Stomach (tissue), 9 donors: Measurements from ENCODE around the gene NFATC4. TPM values are rescaled to one million over a fixed set of nuclear protein-coding genes. Genes with fewer than 3 reads are reported as not detected.

Experiments
- DNase-seq, 2 donors: peaks; one replicate each; pipeline versions ENCODE4 v3.0.0 to v3.0.0-alpha.2; 2013 to 2019
- H3K27ac ChIP-seq, 5 donors: fragments of 200-600 bp in 4 of 5; sonication (generic) in 4 of 5; one replicate each; pipeline ENCODE4 v1.5.1; 2013 to 2019; ENCODE audit warnings: mild to moderate bottlenecking in 1 of 5, moderate library complexity in 1 of 5
- H3K27me3 ChIP-seq, 3 donors: fragments of 200-600 bp; sonication (generic); one replicate each; pipeline ENCODE4 v1.5.1; 2017 to 2019; ENCODE audit warnings: mixed run types in 1 of 3
- H3K36me3 ChIP-seq, 4 donors: fragments of 200-600 bp; sonication (generic); 1 replicate in 3 of 4; 2 replicates in 1 of 4; pipeline ENCODE4 v1.5.1; 2016 to 2019
- H3K4me1 ChIP-seq, 4 donors: fragments of 200-600 bp; sonication (generic); one replicate each; pipeline ENCODE4 v1.5.1; 2016 to 2019
- H3K4me3 ChIP-seq, 4 donors: fragments of 200-600 bp; sonication (generic) in 3 of 4; one replicate each; pipeline ENCODE4 v1.5.1; 2016 to 2019; ENCODE audit warnings: mild to moderate bottlenecking in 1 of 4
- H3K9me3 ChIP-seq, 4 donors: fragments of 200-600 bp; sonication (generic); one replicate each; pipeline ENCODE4 v1.5.1; 2016 to 2019
- EP300 ChIP-seq: sonication (generic); formaldehyde crosslinking; IDR thresholded peaks from one replicate; pipeline ENCODE4 v1.6.1; 2017; ENCODE audit warnings: antibody characterized with exemption
- POLR2A ChIP-seq, 4 donors: fragments of 450-650 bp; IDR thresholded peaks; one replicate each; pipeline ENCODE4 v1.6.1; 2016; ENCODE audit warnings: antibody characterized with exemption in 4 of 4, control low read depth in 2 of 4, mild to moderate bottlenecking in 1 of 4, moderate library complexity in 1 of 4
- POLR2AphosphoS5 ChIP-seq, 3 donors: sonication (generic); formaldehyde crosslinking; IDR thresholded peaks; one replicate each; pipeline ENCODE4 v1.6.1; 2016; ENCODE audit warnings: antibody characterized with exemption in 3 of 3
- WGBS, 5 donors: extraction: QIAGEN DNeasy Blood & Tissue Kit in 3 of 5; methylation state at CpG; one replicate each; pipeline versions ENCODE4 v1.1.5 to v1.1.7; 2013 to 2018; 5-methylcytosine and 5-hydroxymethylcytosine counted together
- intact Hi-C: fragments of 100-400 bp; cut with DNase I; formaldehyde crosslinking; loops from one replicate; pipeline ENCODE4 v1.15.1; 2023; ENCODE audit warnings: low total_unique reads
- polyA plus RNA-seq, 3 donors: library from polyadenylated mRNA; stranded (reverse); fragments of 200-250 nt; gene quantifications; one replicate each; pipeline ENCODE4 v1.2.3, GENCODE V29; 2013
- total RNA-seq, 5 donors: library from RNA; depleted of rRNA; stranded (reverse); fragments of >200 nt; gene quantifications; one replicate each; pipeline versions ENCODE4 v1.1.0 to v1.2.3, GENCODE V29; 2014 to 2016
- TF ChIP-seq, protein P1 (sequence below), 7 experiments: fragments of 450-650 bp in 4 of 7; fragments of 200-600 bp in 3 of 7; sonication (generic) in 3 of 7; IDR thresholded peaks; one replicate each; pipeline ENCODE4 v1.5.1; 2016 to 2019; ENCODE audit warnings: antibody characterized with exemption in 7 of 7, control low read depth in 2 of 7, mild to moderate bottlenecking in 1 of 7
- donor health status: healthy with polysubstance abuse.
- donor health status: Bipolar disorder and iron deficiency.
- donor health status: healthy.

Gene NFATC4
- total and polyA plus RNA-seq, 8 donors, result 20.1 to 119 (median 57.9) TPM

DNA sequence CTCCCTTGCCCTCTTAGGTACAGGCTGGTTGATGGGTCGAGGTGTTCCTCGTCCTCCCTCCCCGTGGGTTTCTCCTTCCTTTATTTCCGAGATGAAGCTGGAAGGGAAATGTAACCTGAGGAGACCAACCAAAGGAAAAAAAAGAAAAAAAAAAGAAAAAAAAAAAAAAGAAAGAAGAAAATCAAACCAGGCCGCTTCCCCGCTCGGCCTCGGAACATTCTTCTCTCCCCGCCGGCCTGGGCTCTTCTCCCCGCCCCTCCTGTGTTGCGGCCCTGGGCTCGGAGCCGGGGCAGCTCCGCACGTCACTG, 1.6 kb upstream of the NFATC4 start:
- Histone ChIP-seq H3K4me3 (peak overlapping the region; percentile 58 to 71 (median 64)), H3K9me3 (no peaks in the 10 kb centered on the region), H3K27ac (peak overlapping the region; percentile 81 to 97 (median 92)), H3K36me3 (no peaks in the 10 kb centered on the region), H3K4me1 (peaks cover 31 to 60% (median 51%) of the 10 kb centered on the region in 4 donors), H3K27me3 (peaks cover 0 to 44% (median 0%) of the 10 kb centered on the region in 3 donors)
- TF ChIP-seq EP300 (no peak), POLR2AphosphoS5 (IDR thresholded peaks at IDR 0.05) (peak; percentile 71 to 77 (median 73))
- TF ChIP-seq, protein P1, sequence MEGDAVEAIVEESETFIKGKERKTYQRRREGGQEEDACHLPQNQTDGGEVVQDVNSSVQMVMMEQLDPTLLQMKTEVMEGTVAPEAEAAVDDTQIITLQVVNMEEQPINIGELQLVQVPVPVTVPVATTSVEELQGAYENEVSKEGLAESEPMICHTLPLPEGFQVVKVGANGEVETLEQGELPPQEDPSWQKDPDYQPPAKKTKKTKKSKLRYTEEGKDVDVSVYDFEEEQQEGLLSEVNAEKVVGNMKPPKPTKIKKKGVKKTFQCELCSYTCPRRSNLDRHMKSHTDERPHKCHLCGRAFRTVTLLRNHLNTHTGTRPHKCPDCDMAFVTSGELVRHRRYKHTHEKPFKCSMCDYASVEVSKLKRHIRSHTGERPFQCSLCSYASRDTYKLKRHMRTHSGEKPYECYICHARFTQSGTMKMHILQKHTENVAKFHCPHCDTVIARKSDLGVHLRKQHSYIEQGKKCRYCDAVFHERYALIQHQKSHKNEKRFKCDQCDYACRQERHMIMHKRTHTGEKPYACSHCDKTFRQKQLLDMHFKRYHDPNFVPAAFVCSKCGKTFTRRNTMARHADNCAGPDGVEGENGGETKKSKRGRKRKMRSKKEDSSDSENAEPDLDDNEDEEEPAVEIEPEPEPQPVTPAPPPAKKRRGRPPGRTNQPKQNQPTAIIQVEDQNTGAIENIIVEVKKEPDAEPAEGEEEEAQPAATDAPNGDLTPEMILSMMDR (IDR thresholded peaks at IDR 0.05), result no peak
- WGBS, 5 donors, result 1 to 4% (median 3%) methylated on average over 14 to 16 of the region's 16 CpGs
- DNase-seq, result no peak
- intact Hi-C loops, result loop anchor here (5.0 kb wide), 1 partner anchor 51 kb away; no protein-coding TSS in a partner anchor

DNA sequence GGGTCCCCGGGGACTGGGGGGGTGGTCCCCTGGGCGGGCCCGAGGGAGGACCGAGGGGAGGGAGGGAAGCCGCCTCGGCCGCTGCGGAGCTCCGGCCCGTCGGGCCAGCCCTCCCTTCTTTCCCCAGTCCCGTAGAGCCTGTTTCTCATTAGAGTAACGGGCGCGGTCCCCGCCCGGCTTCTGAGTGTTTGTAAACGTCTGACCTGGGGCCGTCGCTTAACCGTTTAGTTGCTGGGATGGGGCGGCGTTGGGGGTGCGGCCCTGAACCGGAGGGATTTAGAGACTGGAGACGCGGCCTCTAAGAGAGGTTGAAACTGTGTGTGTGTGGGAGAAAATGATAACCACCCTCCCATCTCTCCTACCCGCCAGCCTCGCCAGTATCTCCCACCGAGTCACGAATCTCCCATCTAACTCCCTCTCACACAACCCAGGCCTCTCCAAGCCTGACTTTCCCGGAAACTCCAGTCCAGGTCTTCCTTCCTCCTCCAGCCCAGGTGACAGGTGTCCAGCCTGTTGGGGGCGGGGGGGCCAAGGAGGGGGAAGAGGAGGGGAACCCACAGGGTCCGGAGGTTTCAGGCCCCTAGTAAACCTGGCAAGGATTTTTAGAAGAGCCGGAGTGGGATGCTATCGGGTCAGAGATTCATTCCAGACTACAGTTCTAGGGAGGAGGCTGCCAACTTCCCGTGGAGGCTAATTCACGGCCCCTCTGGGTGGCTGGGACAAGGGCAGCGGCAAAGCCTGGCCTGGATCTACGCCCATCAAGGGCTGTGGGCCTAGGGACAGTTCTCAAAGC, 1.1 kb upstream of the NFATC4 start:
- TF ChIP-seq, protein P1 (IDR thresholded peaks at IDR 0.05), result no peak
- peak in 1 of 3 donors; percentile 30 for TF ChIP-seq POLR2AphosphoS5 (IDR thresholded peaks at IDR 0.05)
- TF ChIP-seq EP300, result peak; percentile 41
- no peak for TF ChIP-seq POLR2A (IDR thresholded peaks at IDR 0.05)
- Histone ChIP-seq H3K9me3 (no peaks in the 10 kb centered on the region), H3K27ac (peak overlapping the region; percentile 81 to 97 (median 92)), H3K4me1 (peaks cover 31 to 60% (median 51%) of the 10 kb centered on the region in 4 donors), H3K4me3 (peak overlapping the region; percentile 58 to 71 (median 64)), H3K36me3 (no peaks in the 10 kb centered on the region), H3K27me3 (peaks cover 0 to 44% (median 0%) of the 10 kb centered on the region in 3 donors)
- DNase-seq, result peak; percentile 93 to 97
- 0 to 3% (median 2%) methylated on average over 16 to 40 of the region's 40 CpGs for WGBS, 5 donors
- intact Hi-C loops, result loop anchor here (5.0 kb wide), 1 partner anchor 50 kb away; no protein-coding TSS in a partner anchor

DNA sequence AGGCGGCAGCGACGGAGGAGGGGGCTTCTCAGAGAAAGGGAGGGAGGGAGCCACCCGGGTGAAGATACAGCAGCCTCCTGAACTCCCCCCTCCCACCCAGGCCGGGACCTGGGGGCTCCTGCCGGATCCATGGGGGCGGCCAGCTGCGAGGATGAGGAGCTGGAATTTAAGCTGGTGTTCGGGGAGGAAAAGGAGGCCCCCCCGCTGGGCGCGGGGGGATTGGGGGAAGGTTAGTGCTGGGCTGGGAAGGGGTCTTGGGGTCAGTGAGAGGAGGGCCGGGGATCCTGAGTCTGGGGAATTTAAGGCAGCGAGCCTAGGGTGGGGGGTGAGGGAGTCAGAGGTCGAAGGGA, 203 bp downstream of the NFATC4 start:
- H3K4me3 ChIP-seq, result peak overlapping the region; percentile 58 to 71 (median 64)
- intact Hi-C loops, result loop anchor here (5.0 kb wide), 1 partner anchor 49 kb away; no protein-coding TSS in a partner anchor
- H3K9me3 ChIP-seq, result no peaks in the 10 kb centered on the region
- no peak for TF ChIP-seq POLR2AphosphoS5 (IDR thresholded peaks at IDR 0.05)
- TF ChIP-seq, protein P1 (IDR thresholded peaks at IDR 0.05), result no peak
- no peak for TF ChIP-seq EP300
- no peak for TF ChIP-seq POLR2A (IDR thresholded peaks at IDR 0.05)
- 1 to 6% (median 2%) methylated on average over 12 to 15 of the region's 15 CpGs for WGBS, 5 donors
- peaks cover 0 to 10% (median 4%) of the 10 kb centered on the region in 4 donors for H3K36me3 ChIP-seq
- peaks cover 31 to 60% (median 51%) of the 10 kb centered on the region in 4 donors for H3K4me1 ChIP-seq
- peak overlapping the region; percentile 83 to 97 (median 92) for H3K27ac ChIP-seq
- H3K27me3 ChIP-seq, result peaks cover 0 to 44% (median 0%) of the 10 kb centered on the region in 3 donors
- DNase-seq, result no peak

DNA sequence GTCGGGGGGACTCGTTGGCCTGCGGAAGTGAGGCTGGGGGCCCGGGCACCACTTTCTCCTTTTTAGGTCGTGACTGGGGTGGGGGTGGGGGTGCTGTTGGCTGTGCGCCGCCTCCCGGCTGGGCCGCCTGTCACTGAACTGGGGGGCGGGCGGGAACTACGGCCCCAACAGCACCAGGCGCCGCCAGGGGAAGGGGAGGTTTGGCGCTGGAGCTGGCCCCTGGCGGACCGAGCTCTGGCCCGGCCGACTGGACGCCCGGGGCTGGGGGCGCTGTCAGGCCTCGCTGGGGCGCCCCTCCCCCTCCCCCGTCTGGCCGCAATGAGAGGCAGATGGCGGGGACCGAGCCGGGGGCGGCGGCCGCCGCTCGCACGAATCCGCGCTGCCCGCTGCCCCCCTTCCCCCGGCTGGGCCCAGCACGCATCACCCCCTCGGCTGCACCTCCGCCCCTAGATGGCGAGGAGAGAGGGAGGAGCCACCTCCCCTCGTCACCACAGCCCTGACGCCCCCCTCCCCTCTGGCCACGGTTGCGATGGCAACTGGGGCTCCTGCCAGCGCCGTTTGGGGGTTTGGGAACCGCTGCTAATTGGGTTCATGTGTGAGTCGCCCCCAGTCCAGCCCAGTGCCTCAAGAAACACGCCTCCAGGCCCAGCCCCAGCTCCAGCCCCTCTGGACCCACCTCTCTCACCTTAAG, 723 bp downstream of the NFATC4 start:
- peak in 1 of 2 donors; percentile 94 for DNase-seq
- H3K4me1 ChIP-seq, result peaks cover 31 to 60% (median 51%) of the 10 kb centered on the region in 4 donors
- H3K36me3 ChIP-seq, result peaks cover 0 to 16% (median 9%) of the 10 kb centered on the region in 4 donors
- intact Hi-C loops, result loop anchor here (5.0 kb wide), 1 partner anchor 49 kb away; no protein-coding TSS in a partner anchor
- TF ChIP-seq, protein P1 (IDR thresholded peaks at IDR 0.05), result no peak
- TF ChIP-seq POLR2AphosphoS5 (IDR thresholded peaks at IDR 0.05) (no peak), EP300 (no peak), POLR2A (IDR thresholded peaks at IDR 0.05) (no peak)
- H3K4me3 ChIP-seq, result peak overlapping the region; percentile 58 to 71 (median 64)
- 2 to 10% (median 7%) methylated on average over 15 to 47 of the region's 52 CpGs for WGBS, 5 donors
- H3K27me3 ChIP-seq, result peaks cover 0 to 44% (median 0%) of the 10 kb centered on the region in 3 donors
- H3K9me3 ChIP-seq, result no peaks in the 10 kb centered on the region
- peak overlapping the region; percentile 83 to 97 (median 92) for H3K27ac ChIP-seq
